Measurements from ENCODE around the gene SPRN. TPM values are rescaled to one million over a fixed set of nuclear protein-coding genes. Genes with fewer than 3 reads are reported as not detected.

SPRN gene
- total RNA-seq (2022; extraction: Qiagen RNA extraction), result 0.13 to 0.39 TPM (median 0.29 TPM) in 5 replicates

GRCh38 chr10:133424601-133425000 is at the start of gene SPRN:
SPRN (minus strand) TSS chr10:133424625; CDS start chr10:133423681, 944 bp downstream.

DNA sequence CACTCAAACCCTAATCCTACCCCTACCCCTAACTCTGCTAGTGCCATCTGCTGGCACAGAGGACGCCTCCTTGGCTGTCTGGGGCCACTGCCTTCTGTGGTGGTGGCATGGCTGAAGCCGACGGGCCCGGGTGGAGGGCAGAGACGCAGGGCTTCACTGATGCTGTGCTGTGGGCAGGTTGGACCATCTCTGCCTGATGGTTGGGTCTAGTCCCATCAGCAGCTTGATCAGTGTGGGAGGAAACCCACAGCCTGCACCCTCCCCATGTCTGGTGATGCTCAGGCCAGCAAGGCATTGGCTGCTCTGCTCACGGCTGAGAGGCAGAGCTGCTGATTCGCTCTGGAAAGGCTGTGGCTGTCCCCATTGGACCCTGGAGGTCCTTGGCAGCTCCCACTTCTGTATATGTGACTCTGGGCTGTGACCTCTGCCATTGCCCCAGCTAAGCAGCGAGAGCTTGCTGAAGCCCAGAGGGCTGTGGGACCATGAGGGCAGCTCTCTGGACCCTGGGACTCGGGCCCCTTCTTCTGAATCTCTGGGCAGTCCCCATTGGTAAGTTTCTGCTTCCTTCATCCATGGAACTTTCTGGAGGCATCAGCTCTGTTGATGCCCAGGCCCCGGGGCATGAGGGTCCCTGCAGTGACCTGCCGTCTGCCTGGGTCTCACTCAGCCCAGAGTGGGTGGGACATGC is 29.2 kb upstream of the SPRN start, which contains the start of gene SCART1:
SCART1 (plus strand) TSS at position 430 of the 688 bp plus-strand sequence; CDS start at position 483, 53 bp downstream.

DNA sequence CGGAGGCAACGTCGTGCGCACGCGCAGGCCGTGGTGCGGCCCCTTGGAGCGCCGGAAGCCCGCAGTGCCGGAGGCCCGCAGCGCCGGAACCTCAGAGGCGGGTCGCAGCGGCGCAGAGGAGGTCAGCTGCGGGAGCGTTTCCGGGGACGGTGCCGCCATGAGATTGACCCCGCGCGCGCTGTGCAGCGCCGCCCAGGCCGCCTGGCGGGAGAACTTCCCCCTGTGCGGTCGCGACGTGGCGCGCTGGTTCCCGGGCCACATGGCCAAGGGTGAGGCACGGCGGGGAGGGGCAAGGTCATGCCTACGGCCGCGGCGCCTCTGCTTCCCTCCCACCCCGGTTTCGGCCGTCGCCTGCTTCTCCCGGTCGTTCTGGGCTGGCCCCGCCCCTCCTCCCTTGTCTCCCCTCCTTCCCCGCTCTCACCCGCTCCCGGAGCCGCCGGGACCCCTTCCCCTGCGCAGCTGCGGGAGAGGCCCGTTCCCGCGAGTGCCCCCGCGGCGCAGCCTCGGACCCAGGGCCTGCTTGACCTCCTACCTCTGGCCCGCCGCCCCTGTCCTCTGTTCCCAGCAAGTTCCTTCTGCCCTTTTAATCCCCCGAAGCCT is 30.3 kb downstream of the SPRN start, which contains the start of gene MTG1:
MTG1 (plus strand) TSS at position 94 of the 600 bp plus-strand sequence; CDS start at position 158, 64 bp downstream.

GRCh38 chr10:133379152-133379800 is 45.1 kb downstream of the SPRN start, which contains the start of gene PAOX:
PAOX (plus strand) TSS chr10:133379262; CDS start chr10:133379317, 55 bp downstream.

DNA sequence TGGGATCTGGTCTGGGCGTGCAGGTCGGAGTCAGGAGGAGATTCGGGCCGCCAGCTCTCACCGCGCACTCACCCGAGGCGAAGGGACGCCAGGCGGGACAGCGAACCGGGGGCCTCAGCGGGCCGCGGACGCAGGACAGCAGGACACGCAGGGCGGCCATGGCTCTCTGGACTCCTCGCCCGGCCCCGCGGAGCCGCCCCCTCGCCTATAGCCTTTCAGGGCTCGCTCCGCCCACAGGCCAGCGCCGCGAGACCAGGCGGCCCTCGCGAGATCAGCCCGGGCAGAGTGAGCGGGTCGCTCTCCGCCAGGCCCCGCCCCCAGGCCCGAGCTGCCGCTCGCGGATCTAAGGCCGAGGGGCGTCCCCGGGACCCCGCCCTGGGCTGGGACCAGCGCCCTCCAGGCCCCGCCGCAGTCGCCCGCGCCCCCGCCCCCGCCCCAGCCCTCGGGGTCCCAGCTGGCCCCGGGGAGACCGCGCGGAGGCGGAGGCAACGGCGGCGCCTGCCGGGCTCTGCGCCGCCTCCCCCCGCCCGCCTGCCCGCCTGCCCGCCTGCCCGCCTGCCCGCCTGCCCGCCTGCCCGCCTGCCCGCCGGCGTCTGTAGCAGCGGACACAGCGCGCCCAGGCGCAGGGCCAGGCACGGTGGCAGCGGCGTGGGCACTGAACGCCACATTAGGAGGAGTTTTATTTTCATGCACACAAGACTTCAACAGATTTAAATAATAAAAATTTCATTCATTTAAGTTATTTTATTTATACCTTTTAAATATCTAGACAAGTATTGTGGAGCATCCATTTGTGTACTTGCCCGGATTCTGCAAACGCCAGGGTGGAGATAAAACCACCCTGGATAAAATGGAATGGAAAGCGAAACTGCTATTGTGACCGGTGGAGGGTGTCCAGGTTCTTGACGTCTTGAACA is 51.0 kb downstream of the SPRN start, which contains the start of gene ECHS1:
ECHS1 (minus strand) TSS at position 181 of the 917 bp plus-strand sequence; CDS start at position 160, 21 bp downstream.

Other genes starting within 250 kb of the SPRN start
- gene UTF1, start 194.4 kb downstream of the SPRN start, total RNA-seq (2022; extraction: Qiagen RNA extraction), result not detected in 5 replicates
- gene VENTX, start 186.8 kb downstream of the SPRN start, total RNA-seq (2022; extraction: Qiagen RNA extraction), result not detected in 5 replicates
- gene ADAM8, start 147.8 kb downstream of the SPRN start, total RNA-seq (2022; extraction: Qiagen RNA extraction), result 1.9 to 5.1 TPM (median 2.6 TPM) in 5 replicates
- 31.3 to 45.9 TPM (median 44.9 TPM) in 5 replicates for gene TUBGCP2, start 115.8 kb downstream of the SPRN start, total RNA-seq (2022; extraction: Qiagen RNA extraction)
- 62.5 to 73.0 TPM (median 70.9 TPM) in 5 replicates for gene ZNF511, start 115.7 kb downstream of the SPRN start, total RNA-seq (2022; extraction: Qiagen RNA extraction)
- gene CALY, start 87.7 kb downstream of the SPRN start, total RNA-seq (2022; extraction: Qiagen RNA extraction), result 0.33 to 1.6 TPM (median 0.74 TPM) in 5 replicates
- 0.18 TPM in 1 of 5 replicates, not detected in the others for gene PRAP1, start 77.3 kb downstream of the SPRN start, total RNA-seq (2022; extraction: Qiagen RNA extraction)
- 14.3 to 17.4 TPM (median 16.3 TPM) in 5 replicates for gene FUOM, start 66.6 kb downstream of the SPRN start, total RNA-seq (2022; extraction: Qiagen RNA extraction)
- gene ECHS1, start 51.3 kb downstream of the SPRN start, total RNA-seq (2022; extraction: Qiagen RNA extraction), result 126 to 155 TPM (median 146 TPM) in 5 replicates
- gene PAOX, start 45.4 kb downstream of the SPRN start, total RNA-seq (2022; extraction: Qiagen RNA extraction), result 1.5 to 3.1 TPM (median 1.9 TPM) in 5 replicates
- 40.0 to 53.5 TPM (median 52.6 TPM) in 5 replicates for gene MTG1, start 30.5 kb downstream of the SPRN start, total RNA-seq (2022; extraction: Qiagen RNA extraction)
- 0.07 to 0.24 TPM (median 0.16 TPM) in 5 replicates for gene SCART1, start 29.3 kb upstream of the SPRN start, total RNA-seq (2022; extraction: Qiagen RNA extraction)
- 0.15 to 0.37 TPM (median 0.23 TPM) in 4 of 5 replicates, not detected in the other for gene CYP2E1, start 102.7 kb upstream of the SPRN start, total RNA-seq (2022; extraction: Qiagen RNA extraction)
- gene SYCE1, start 141.0 kb upstream of the SPRN start, total RNA-seq (2022; extraction: Qiagen RNA extraction), result not detected in 5 replicates
- 0.10 TPM in 2 of 5 replicates, not detected in the others for gene FRG2B, start 202.2 kb upstream of the SPRN start, total RNA-seq (2022; extraction: Qiagen RNA extraction)